H1 (cell line): ENCODE measurements around the gene METTL9. TPM values are rescaled to one million over a fixed set of nuclear protein-coding genes. Genes with fewer than 3 reads are reported as not detected.

Source experiments
- CHD7 ChIP-seq: fragments of 300-600 bp; sonication (generic); IDR thresholded peaks from 2 replicates; pipeline ENCODE4 v1.7.1; 2012; ENCODE audit warnings: low read length, moderate library complexity, mild to moderate bottlenecking, inconsistent platforms; ENCODE audit not compliant: insufficient replicate concordance
- POLR2A ChIP-seq, 2 experiments: IDR thresholded peaks; 1 replicate in 1 of 2; 2 replicates in 1 of 2; pipeline ENCODE4 v1.6.1; 2011; ENCODE audit warnings: low read depth in 2 of 2, low read length in 2 of 2, mild to moderate bottlenecking in 2 of 2; ENCODE audit errors: control extremely low read depth in 1 of 2
- POU5F1 ChIP-seq: IDR thresholded peaks from 2 replicates; pipeline ENCODE4 v1.6.1; 2011; ENCODE audit warnings: low read depth, mild to moderate bottlenecking, low read length, moderate library complexity
- SIN3A ChIP-seq, 2 experiments: IDR thresholded peaks in 1 of 2; conservative IDR thresholded peaks in 1 of 2; 2 replicates each; pipeline ENCODE4 v1.6.1; 2011 to 2012; ENCODE audit warnings: low read length in 2 of 2, improper control_type of control experiment in 1 of 2, low read depth in 1 of 2, mild to moderate bottlenecking in 1 of 2
- SIRT6 ChIP-seq: IDR thresholded peaks from one replicate; pipeline ENCODE4 v1.7.1; 2012; ENCODE audit warnings: low read length, inconsistent platforms
- SIX5 ChIP-seq: IDR thresholded peaks from 2 replicates; pipeline ENCODE4 v1.6.1; 2011; ENCODE audit warnings: mild to moderate bottlenecking, low read depth, low read length
- TAF1 ChIP-seq: IDR thresholded peaks from 2 replicates; pipeline ENCODE4 v1.6.1; 2011; ENCODE audit warnings: mild to moderate bottlenecking, low read depth, low read length
- TAF7 ChIP-seq: optimal IDR thresholded peaks from 2 replicates; pipeline ENCODE3; 2011; ENCODE audit warnings: low read depth, mild to moderate bottlenecking, inconsistent platforms, low read length, moderate library complexity, borderline replicate concordance
- USF2 ChIP-seq: IDR thresholded peaks from 2 replicates; pipeline ENCODE4 v1.6.1; 2011; ENCODE audit warnings: low read length, improper control_type of control experiment
- polyA plus RNA-seq, 7 experiments: library from polyadenylated mRNA; depleted of rRNA in 3 of 7; stranded (reverse) in 5 of 7; unstranded in 2 of 7; fragments of >200 nt in 5 of 7; fragments of 200-250 nt in 2 of 7; gene quantifications; 1 replicate in 5 of 7; 2 replicates in 1 of 7; 4 replicates in 1 of 7; pipeline versions ENCODE4 v1.2.1 to v1.2.3, GENCODE V29; 2011 to 2013; ENCODE audit warnings: missing spikeins in 2 of 7, mixed read lengths in 2 of 7
- total RNA-seq: library from RNA; stranded (reverse); fragmentation: NEBNext Ultra II Directional; extraction: Animal tissue kit (Norgen Biotek cat#: 25700); gene quantifications from 2 replicates; pipeline ENCODE4 v1.2.1, GENCODE V29; 2021

The METTL9 gene
- total and polyA plus RNA-seq, 2 of the 8 experiments (the other 6 are each of a cell fraction or from before 2014, with no cell fraction given) = 45.4 to 112 TPM

- TF ChIP-seq SIN3A (conservative IDR thresholded peaks at IDR 0.05 in 1 of 2, IDR thresholded peaks at IDR 0.05 in 1 of 2; ENCODE audit: low read depth in 1 of 2, low read length in 2 of 2) = peak; percentile 79 to 90; a peak in 3 of 4 replicates
- peak; percentile 94 for TF ChIP-seq TAF1
- TF ChIP-seq CHD7 = no peak
- peak; percentile 50 for TF ChIP-seq TAF7
- no peak for TF ChIP-seq SIX5
- TF ChIP-seq USF2 = no peak
- TF ChIP-seq SIRT6 = no peak
- peak; percentile 78 to 93 for TF ChIP-seq POLR2A (IDR thresholded peaks at IDR 0.05; ENCODE audit: control extremely low read depth in 1 of 2, low read depth in 2 of 2, low read length in 2 of 2)
- TF ChIP-seq POU5F1 = no peak
Observed at GRCh38 chr16:21599122-21600030, at the start of gene METTL9 (continued).
